Skeletal muscle satellite cell (primary cell): ENCODE results near the gene DNAH8.
"Not testable (repeated sequence)": the region's sequence is repeated elsewhere in the genome, so short reads cannot be mapped to it uniquely, and the experiment has no call there.

Experiments used
- H3K27me3 ChIP-seq: 2 replicates; pipeline ENCODE4 v1.7.0; 2013; ENCODE audit warnings: low read length; ENCODE audit not compliant: control insufficient read depth, insufficient read depth
- H3K36me3 ChIP-seq: 2 replicates; pipeline ENCODE4 v1.7.0; 2013; ENCODE audit warnings: mild to moderate bottlenecking, control low read depth, low read length; ENCODE audit not compliant: insufficient read depth
- H3K4me1 ChIP-seq: 2 replicates; pipeline ENCODE4 v1.7.0; 2013; ENCODE audit warnings: low read length; ENCODE audit not compliant: control insufficient read depth, insufficient read depth
- H3K4me2 ChIP-seq: 2 replicates; pipeline ENCODE4 v1.7.0; 2013; ENCODE audit warnings: mild to moderate bottlenecking, low read length
- H3K4me3 ChIP-seq: 2 replicates; pipeline ENCODE4 v1.7.0; 2013; ENCODE audit warnings: low read length
- H3K9ac ChIP-seq: 2 replicates; pipeline ENCODE4 v1.7.0; 2013; ENCODE audit warnings: mild to moderate bottlenecking, low read depth, low read length, moderate library complexity
- H3K9me3 ChIP-seq: replicated peaks from 2 replicates; pipeline ENCODE4 v1.7.0; 2013; ENCODE audit warnings: mild to moderate bottlenecking, control low read depth, low read length

Gene DNAH8

GRCh38 chr6:38786486-38786885, 71.4 kb downstream of the DNAH8 start:
- H3K4me3 ChIP-seq = no peak overlapping the region
- no peaks in the 10 kb centered on the region for H3K27me3 ChIP-seq
- no peak overlapping the region for H3K4me2 ChIP-seq
- H3K4me1 ChIP-seq = peaks cover 24% of the 10 kb centered on the region
- no peaks in the 10 kb centered on the region for H3K36me3 ChIP-seq
- H3K9ac ChIP-seq = no peak overlapping the region
- H3K9me3 ChIP-seq = no peaks in the 10 kb centered on the region

GRCh38 chr6:38789256-38789655, 74.1 kb downstream of the DNAH8 start:
- no peak overlapping the region for H3K4me3 ChIP-seq
- H3K27me3 ChIP-seq = no peaks in the 10 kb centered on the region
- H3K9me3 ChIP-seq = no peaks in the 10 kb centered on the region
- H3K9ac ChIP-seq = no peak overlapping the region
- peaks cover 15% of the 10 kb centered on the region for H3K4me1 ChIP-seq
- H3K4me2 ChIP-seq = no peak overlapping the region
- H3K36me3 ChIP-seq = no peaks in the 10 kb centered on the region

GRCh38 chr6:38792356-38792755, 77.2 kb downstream of the DNAH8 start:
- Histone ChIP-seq H3K9me3 (no peaks in the 10 kb centered on the region), H3K4me1 (no peaks in the 10 kb centered on the region), H3K36me3 (no peaks in the 10 kb centered on the region), H3K9ac (no peak overlapping the region), H3K4me3 (no peak overlapping the region), H3K27me3 (no peaks in the 10 kb centered on the region), H3K4me2 (no peak overlapping the region)

GRCh38 chr6:38794682-38795081, 79.6 kb downstream of the DNAH8 start:
- Histone ChIP-seq H3K4me1 (peaks cover 2% of the 10 kb centered on the region), H3K4me3 (no peak overlapping the region), H3K4me2 (no peak overlapping the region), H3K9ac (no peak overlapping the region), H3K9me3 (no peaks in the 10 kb centered on the region), H3K36me3 (no peaks in the 10 kb centered on the region), H3K27me3 (no peaks in the 10 kb centered on the region)

GRCh38 chr6:38796006-38796405, 80.9 kb downstream of the DNAH8 start:
- no peaks in the 10 kb centered on the region for H3K9me3 ChIP-seq
- H3K36me3 ChIP-seq = no peaks in the 10 kb centered on the region
- no peak overlapping the region for H3K9ac ChIP-seq
- H3K4me1 ChIP-seq = peaks cover 4% of the 10 kb centered on the region
- H3K4me3 ChIP-seq = no peak overlapping the region
- H3K4me2 ChIP-seq = no peak overlapping the region
- no peaks in the 10 kb centered on the region for H3K27me3 ChIP-seq

- H3K36me3 ChIP-seq, H3K4me3 ChIP-seq, H3K9me3 ChIP-seq, H3K9ac ChIP-seq, H3K4me2 ChIP-seq, H3K4me1 ChIP-seq, H3K27me3 ChIP-seq: not testable (repeated sequence)
Measured at GRCh38 chr6:38796437-38796836, 81.3 kb downstream of the DNAH8 start.

- Histone ChIP-seq H3K9me3 (no peaks in the 10 kb centered on the region), H3K4me3 (no peak overlapping the region), H3K36me3 (no peaks in the 10 kb centered on the region), H3K9ac (no peak overlapping the region), H3K4me1 (peaks cover 4% of the 10 kb centered on the region), H3K27me3 (no peaks in the 10 kb centered on the region), H3K4me2 (no peak overlapping the region)
Measured at GRCh38 chr6:38796850-38797249, 81.7 kb downstream of the DNAH8 start.

- Histone ChIP-seq H3K9ac (no peak overlapping the region), H3K9me3 (no peaks in the 10 kb centered on the region), H3K4me3 (no peak overlapping the region), H3K36me3 (no peaks in the 10 kb centered on the region), H3K27me3 (no peaks in the 10 kb centered on the region), H3K4me2 (no peak overlapping the region), H3K4me1 (peaks cover 4% of the 10 kb centered on the region)
Measured at GRCh38 chr6:38797391-38797790, 82.3 kb downstream of the DNAH8 start.

- Histone ChIP-seq H3K27me3 (no peaks in the 10 kb centered on the region), H3K4me2 (no peak overlapping the region), H3K4me1 (peaks cover 4% of the 10 kb centered on the region)
Measured at GRCh38 chr6:38799529-38800184, 84.5 kb downstream of the DNAH8 start.

GRCh38 chr6:38801305-38801704, 86.2 kb downstream of the DNAH8 start:
- Histone ChIP-seq H3K9ac (no peak overlapping the region), H3K4me1 (peaks cover 4% of the 10 kb centered on the region), H3K36me3 (no peaks in the 10 kb centered on the region), H3K9me3 (no peaks in the 10 kb centered on the region), H3K4me3 (no peak overlapping the region), H3K4me2 (no peak overlapping the region), H3K27me3 (peaks cover 5% of the 10 kb centered on the region)

More at GRCh38 chr6:38799529-38800184, 84.5 kb downstream of the DNAH8 start:
- no peak overlapping the region for H3K9ac ChIP-seq
- H3K36me3 ChIP-seq = no peaks in the 10 kb centered on the region
- H3K4me3 ChIP-seq = no peak overlapping the region
- H3K9me3 ChIP-seq = no peaks in the 10 kb centered on the region

- H3K4me3 ChIP-seq = no peak overlapping the region
- peaks cover 4% of the 10 kb centered on the region for H3K4me1 ChIP-seq
- H3K9ac ChIP-seq = no peak overlapping the region
- H3K9me3 ChIP-seq = no peaks in the 10 kb centered on the region
- peaks cover 5% of the 10 kb centered on the region for H3K27me3 ChIP-seq
- H3K36me3 ChIP-seq = no peaks in the 10 kb centered on the region
- H3K4me2 ChIP-seq = no peak overlapping the region
Measured at GRCh38 chr6:38802497-38802896, 87.4 kb downstream of the DNAH8 start.

- Histone ChIP-seq H3K4me3 (no peak overlapping the region), H3K9ac (no peak overlapping the region), H3K27me3 (peaks cover 5% of the 10 kb centered on the region), H3K9me3 (no peaks in the 10 kb centered on the region), H3K4me1 (peaks cover 4% of the 10 kb centered on the region), H3K36me3 (no peaks in the 10 kb centered on the region), H3K4me2 (no peak overlapping the region)
Measured at GRCh38 chr6:38803129-38803528, 88.0 kb downstream of the DNAH8 start.
